Kidney (tissue), 14 donors: ENCODE measurements around the gene TRIO. TPM values are rescaled to one million over a fixed set of nuclear protein-coding genes. Genes with fewer than 3 reads are reported as not detected.

Experiments
- DNase-seq, 5 donors: peaks; one replicate each; pipeline ENCODE4 v3.0.0-alpha.2; 2013 to 2020
- FAIRE-seq: peaks from 2 replicates; lab custom pipeline; 2012; peaks lifted over from hg19 to GRCh38; lab: Jason Lieb, UNC
- H3K27ac ChIP-seq, 2 donors: one replicate each; pipeline ENCODE4 v1.7.0; 2013; ENCODE audit warnings: low read depth in 2 of 2, low read length in 2 of 2, inconsistent platforms in 1 of 2
- H3K27me3 ChIP-seq: one replicate; pipeline ENCODE4 v1.7.1; 2013; ENCODE audit warnings: low read length, inconsistent platforms; ENCODE audit not compliant: control insufficient read depth, insufficient read depth
- H3K36me3 ChIP-seq, 3 donors: one replicate each; pipeline versions ENCODE4 v1.7.0 to v1.7.1; 2013; ENCODE audit warnings: low read length in 3 of 3, control low read depth in 1 of 3, inconsistent platforms in 1 of 3; ENCODE audit not compliant: insufficient read depth in 3 of 3, control insufficient read depth in 2 of 3
- H3K4me1 ChIP-seq, 3 donors: one replicate each; pipeline versions ENCODE4 v1.7.0 to v1.7.1; 2013; ENCODE audit warnings: low read length in 3 of 3, inconsistent platforms in 1 of 3, low read depth in 1 of 3; ENCODE audit not compliant: control insufficient read depth in 2 of 3, insufficient read depth in 2 of 3
- H3K4me3 ChIP-seq, 3 donors: one replicate each; pipeline versions ENCODE4 v1.7.0 to v1.8.1; 2013; ENCODE audit warnings: low read length in 3 of 3, control low read depth in 1 of 3, inconsistent platforms in 1 of 3
- H3K9ac ChIP-seq, 3 donors: one replicate each; pipeline versions ENCODE4 v1.7.0 to v1.7.1; 2013; ENCODE audit warnings: low read length in 3 of 3, control low read depth in 1 of 3, inconsistent platforms in 1 of 3
- H3K9me3 ChIP-seq, 3 donors: one replicate each; pipeline versions ENCODE4 v1.7.0 to v1.7.1; 2013; ENCODE audit warnings: low read length in 3 of 3, control low read depth in 1 of 3, inconsistent platforms in 1 of 3; ENCODE audit not compliant: control insufficient read depth in 2 of 3, insufficient read depth in 1 of 3
- CTCF ChIP-seq: IDR thresholded peaks from 3 replicates; pipeline ENCODE4 v1.5.1; 2012; ENCODE audit warnings: mild to moderate bottlenecking, moderate library complexity, borderline replicate concordance; ENCODE audit not compliant: insufficient read depth; ENCODE audit errors: extremely low read depth
- intact Hi-C: fragments of 100-400 bp; cut with DNase I; formaldehyde crosslinking; loops from one replicate; pipeline ENCODE4 v1.11.1; 2022
- polyA plus RNA-seq: library from polyadenylated mRNA; stranded (reverse); fragments of 350-450 nt; fragmentation: Illumina TruSeq; extraction: RNeasy Lipid Tissue Mini Kit (QIAGEN cat#74804); gene quantifications from one replicate; pipeline ENCODE4 v1.2.3, GENCODE V29; 2014; ENCODE audit warnings: low read depth, low replicate concordance; ENCODE audit not compliant: insufficient read depth
- total RNA-seq: library from RNA; stranded (reverse); fragmentation: NEBNext Ultra II Directional; extraction: Animal tissue kit (Norgen Biotek cat#: 25700); gene quantifications from one replicate; pipeline ENCODE4 v1.2.1, GENCODE V29; 2021
- donor health status: control.
- donor health status: control.
- donor health status: control.
- donor health status: control.
- donor health status: control.
- donor health status: DM: yes; HTN: yes; CAD: no.
- donor health status: Normal renal cell carcinoma (clear cell type).

The TRIO gene
- total and polyA plus RNA-seq, 2 donors from 2014 or later = 9.5 to 149 TPM

GRCh38 chr5:14134771-14135170, 8.4 kb upstream of the TRIO start:
- Histone ChIP-seq H3K4me3 (no peak overlapping the region), H3K9ac (no peak overlapping the region), H3K4me1 (peaks cover 0 to 2% (median 0%) of the 10 kb centered on the region in 3 donors), H3K27ac (no peak overlapping the region), H3K36me3 (no peaks in the 10 kb centered on the region), H3K9me3 (no peaks in the 10 kb centered on the region), H3K27me3 (no peaks in the 10 kb centered on the region)
- intact Hi-C loops = no loop called here
- FAIRE-seq (no peak), DNase-seq (no peak)
- TF ChIP-seq CTCF = no peak

GRCh38 chr5:14135621-14136020, 7.5 kb upstream of the TRIO start:
- no peak overlapping the region for H3K4me3 ChIP-seq
- FAIRE-seq (no peak), DNase-seq (no peak)
- no peak overlapping the region for H3K9ac ChIP-seq
- no peaks in the 10 kb centered on the region for H3K36me3 ChIP-seq
- no peaks in the 10 kb centered on the region for H3K9me3 ChIP-seq
- H3K4me1 ChIP-seq = peaks cover 0 to 2% (median 0%) of the 10 kb centered on the region in 3 donors
- H3K27ac ChIP-seq = no peak overlapping the region
- intact Hi-C loops = no loop called here
- TF ChIP-seq CTCF = no peak
- H3K27me3 ChIP-seq = no peaks in the 10 kb centered on the region

- FAIRE-seq (no peak), DNase-seq (no peak)
- intact Hi-C loops = no loop called here
- Histone ChIP-seq H3K27me3 (no peaks in the 10 kb centered on the region), H3K36me3 (no peaks in the 10 kb centered on the region), H3K9ac (no peak overlapping the region), H3K4me1 (peaks cover 0 to 2% (median 0%) of the 10 kb centered on the region in 3 donors), H3K9me3 (no peaks in the 10 kb centered on the region), H3K27ac (no peak overlapping the region), H3K4me3 (no peak overlapping the region)
- no peak for TF ChIP-seq CTCF
Observed at GRCh38 chr5:14136228-14136627, 6.9 kb upstream of the TRIO start.
